H1 (cell line): Measurements from ENCODE around the gene RNF208. TPM values are rescaled to one million over a fixed set of nuclear protein-coding genes. Genes with fewer than 3 reads are reported as not detected.

ENCODE experiments used
- BCL11A ChIP-seq, 2 experiments: IDR thresholded peaks; one replicate each; pipeline ENCODE4 v1.6.1; 2011; ENCODE audit warnings: low read depth in 2 of 2, low read length in 2 of 2, mild to moderate bottlenecking in 2 of 2
- EGR1 ChIP-seq: IDR thresholded peaks from 2 replicates; pipeline ENCODE4 v1.6.1; 2011; ENCODE audit warnings: low read depth, low read length, borderline replicate concordance
- JUND ChIP-seq: IDR thresholded peaks from 2 replicates; pipeline ENCODE4 v1.6.1; 2011; ENCODE audit warnings: mild to moderate bottlenecking, improper control_type of control experiment, low read length
- RXRA ChIP-seq: IDR thresholded peaks from 2 replicates; pipeline ENCODE4 v1.6.1; 2011; ENCODE audit warnings: low read depth, mild to moderate bottlenecking, low read length, moderate library complexity; ENCODE audit not compliant: insufficient read depth
- TAF7 ChIP-seq: optimal IDR thresholded peaks from 2 replicates; pipeline ENCODE3; 2011; ENCODE audit warnings: low read depth, mild to moderate bottlenecking, inconsistent platforms, low read length, moderate library complexity, borderline replicate concordance
- TBP ChIP-seq: IDR thresholded peaks from 2 replicates; pipeline ENCODE4 v1.6.1; 2011; ENCODE audit warnings: low read depth, low read length, improper control_type of control experiment
- polyA plus RNA-seq, 7 experiments: library from polyadenylated mRNA; depleted of rRNA in 3 of 7; stranded (reverse) in 5 of 7; unstranded in 2 of 7; fragments of >200 nt in 5 of 7; fragments of 200-250 nt in 2 of 7; gene quantifications; 1 replicate in 5 of 7; 2 replicates in 1 of 7; 4 replicates in 1 of 7; pipeline versions ENCODE4 v1.2.1 to v1.2.3, GENCODE V29; 2011 to 2013; ENCODE audit warnings: missing spikeins in 2 of 7, mixed read lengths in 2 of 7
- total RNA-seq: library from RNA; stranded (reverse); fragmentation: NEBNext Ultra II Directional; extraction: Animal tissue kit (Norgen Biotek cat#: 25700); gene quantifications from 2 replicates; pipeline ENCODE4 v1.2.1, GENCODE V29; 2021
- TF ChIP-seq, protein P1 (sequence below): IDR thresholded peaks from 2 replicates; pipeline ENCODE4 v1.6.1; 2012; ENCODE audit warnings: low read length, inconsistent platforms

Gene RNF208
- total and polyA plus RNA-seq, 2 of the 8 experiments (the other 6 are each of a cell fraction or from before 2014, with no cell fraction given) = 2.7 to 7.7 TPM

DNA sequence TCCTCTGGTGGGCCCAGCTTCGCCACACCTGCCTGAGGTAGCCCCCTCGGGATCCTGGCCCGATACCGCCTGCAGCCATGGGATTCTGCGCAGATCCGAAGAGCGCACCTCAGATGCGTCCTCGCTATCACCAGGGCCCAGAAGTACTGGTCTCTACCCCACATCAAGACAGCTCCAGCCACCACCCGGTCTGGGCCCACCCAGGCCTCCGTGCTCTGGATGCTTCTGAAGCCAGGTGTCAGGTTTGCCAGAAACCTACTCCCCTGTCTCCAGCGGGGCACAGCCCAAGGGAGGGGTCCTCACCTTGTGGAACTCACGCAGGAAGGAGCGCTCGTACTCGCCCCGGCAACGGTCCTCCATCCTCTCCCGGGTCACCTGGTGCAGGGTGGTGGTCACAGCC lies 36.1 kb downstream of the RNF208 start (continued):
- TF ChIP-seq RXRA (no peak), BCL11A (IDR thresholded peaks at IDR 0.05; ENCODE audit: low read depth in 2 of 2, low read length in 2 of 2) (no peak), EGR1 (no peak), JUND (no peak), TBP (no peak), TAF7 (no peak)
- TF ChIP-seq, protein P1, sequence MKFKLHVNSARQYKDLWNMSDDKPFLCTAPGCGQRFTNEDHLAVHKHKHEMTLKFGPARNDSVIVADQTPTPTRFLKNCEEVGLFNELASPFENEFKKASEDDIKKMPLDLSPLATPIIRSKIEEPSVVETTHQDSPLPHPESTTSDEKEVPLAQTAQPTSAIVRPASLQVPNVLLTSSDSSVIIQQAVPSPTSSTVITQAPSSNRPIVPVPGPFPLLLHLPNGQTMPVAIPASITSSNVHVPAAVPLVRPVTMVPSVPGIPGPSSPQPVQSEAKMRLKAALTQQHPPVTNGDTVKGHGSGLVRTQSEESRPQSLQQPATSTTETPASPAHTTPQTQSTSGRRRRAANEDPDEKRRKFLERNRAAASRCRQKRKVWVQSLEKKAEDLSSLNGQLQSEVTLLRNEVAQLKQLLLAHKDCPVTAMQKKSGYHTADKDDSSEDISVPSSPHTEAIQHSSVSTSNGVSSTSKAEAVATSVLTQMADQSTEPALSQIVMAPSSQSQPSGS = no peak
